Hematopoietic multipotent progenitor cell (in vitro differentiated cells): ENCODE data around the gene FSIP2. TPM values are rescaled to one million over a fixed set of nuclear protein-coding genes. Genes with fewer than 3 reads are reported as not detected.
A peak's percentile ranks its signal among the peaks of the same experiment; 100 is the strongest.

Experiments used
- DNase-seq, 3 donors: peaks; one replicate each; pipeline ENCODE4 v3.0.0-alpha.2; 2011 to 2015; ENCODE audit warnings: low read depth in 2 of 3, low spot score in 2 of 3
- total RNA-seq: library from RNA; depleted of rRNA; stranded (reverse); fragments of >200 nt; gene quantifications from one replicate; pipeline ENCODE4 v1.2.3, GENCODE V29; 2012

The FSIP2 gene
- total RNA-seq = 1.1 TPM

GRCh38 chr2:185738679-185739472 lies at the start of gene FSIP2:
Gene FSIP2, plus strand, starts transcription at chr2:185738804. Its CDS starts 91 bp downstream, at chr2:185738895.
- peak in 2 of 3 donors; percentile 80 to 81 for DNase-seq

GRCh38 chr2:185689906-185690539 lies 48.6 kb upstream of the FSIP2 start:
- DNase-seq = no peak

- no peak for DNase-seq
Measured at GRCh38 chr2:185695711-185696235, 42.8 kb upstream of the FSIP2 start.

- no peak for DNase-seq
Measured at GRCh38 chr2:185700883-185701282, 37.7 kb upstream of the FSIP2 start.

- DNase-seq = no peak
Measured at GRCh38 chr2:185734658-185735057, 3.9 kb upstream of the FSIP2 start.

- DNase-seq = no peak
Measured at GRCh38 chr2:185736210-185736609, 2.4 kb upstream of the FSIP2 start.

- DNase-seq = no peak
Measured at GRCh38 chr2:185745864-185746859, 7.6 kb downstream of the FSIP2 start.

- no peak for DNase-seq
Measured at GRCh38 chr2:185757356-185757755, 18.8 kb downstream of the FSIP2 start.

- no peak for DNase-seq
Measured at GRCh38 chr2:185771396-185771795, 32.8 kb downstream of the FSIP2 start.

GRCh38 chr2:185780890-185781289 lies 42.3 kb downstream of the FSIP2 start:
- DNase-seq = no peak

GRCh38 chr2:185782223-185782769 lies 43.7 kb downstream of the FSIP2 start:
- DNase-seq = no peak

GRCh38 chr2:185785156-185785555 lies 46.6 kb downstream of the FSIP2 start:
- DNase-seq = no peak

- DNase-seq = no peak
Measured at GRCh38 chr2:185785851-185786473, 47.4 kb downstream of the FSIP2 start.

GRCh38 chr2:185787227-185788145 lies 48.9 kb downstream of the FSIP2 start:
- DNase-seq = no peak

GRCh38 chr2:185790361-185790760 lies 51.8 kb downstream of the FSIP2 start:
- no peak for DNase-seq

- DNase-seq = no peak
Measured at GRCh38 chr2:185793532-185794345, 55.1 kb downstream of the FSIP2 start.

GRCh38 chr2:185796758-185797157 lies 58.2 kb downstream of the FSIP2 start:
- no peak for DNase-seq

- DNase-seq = no peak
Measured at GRCh38 chr2:185802926-185803325, 64.3 kb downstream of the FSIP2 start.
